Fibroblast of mammary gland (primary cell): ENCODE measurements around the gene SEMA3B.
A peak's percentile ranks its signal among the peaks of the same experiment; 100 is the strongest.

ENCODE experiments used
- DNase-seq: peaks from one replicate; pipeline ENCODE4 v3.0.0-alpha.2; 2010; ENCODE audit warnings: low read depth
- H3K4me3 ChIP-seq: 2 replicates; pipeline ENCODE4 v1.5.1; 2011; ENCODE audit warnings: low read depth, mild to moderate bottlenecking, low read length, moderate library complexity; ENCODE audit not compliant: control insufficient read depth
- CTCF ChIP-seq: conservative IDR thresholded peaks from 2 replicates; pipeline ENCODE4 v1.5.1; 2011; ENCODE audit warnings: low read depth, low read length, inconsistent platforms; ENCODE audit not compliant: control insufficient read depth, insufficient read depth

The SEMA3B gene

DNA sequence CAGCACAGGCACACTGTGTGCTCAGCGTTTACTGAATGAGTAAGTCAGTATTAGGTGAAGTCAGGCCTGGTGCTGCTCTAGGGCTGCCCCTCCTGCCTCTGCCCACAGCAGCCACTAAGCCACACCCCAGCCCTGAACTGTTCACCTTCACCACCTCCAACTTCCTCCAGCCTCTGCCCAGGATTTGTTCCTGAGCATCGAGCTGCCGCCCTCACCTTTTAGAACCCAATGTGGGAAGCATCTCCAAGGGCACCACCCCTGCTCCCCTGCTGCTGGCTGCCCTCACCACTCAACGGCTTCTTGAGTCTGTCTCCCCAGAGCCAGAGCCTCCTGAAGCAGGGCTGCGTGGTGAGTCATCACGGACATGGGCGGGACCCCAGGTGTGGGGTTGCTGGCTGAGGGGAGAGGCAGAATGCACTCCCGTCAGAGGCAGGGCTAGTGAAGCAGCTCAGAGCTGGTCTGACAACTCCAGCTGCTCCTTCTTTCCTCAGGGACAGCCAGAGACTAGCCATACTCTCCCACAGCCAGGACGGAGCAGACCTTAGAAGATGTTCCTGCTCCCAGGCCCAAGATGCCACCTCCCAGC is 47.8 kb downstream of the SEMA3B start:
- TF ChIP-seq CTCF: no peak
- peak; percentile 53 for DNase-seq
- no peak overlapping the region for H3K4me3 ChIP-seq

DNA sequence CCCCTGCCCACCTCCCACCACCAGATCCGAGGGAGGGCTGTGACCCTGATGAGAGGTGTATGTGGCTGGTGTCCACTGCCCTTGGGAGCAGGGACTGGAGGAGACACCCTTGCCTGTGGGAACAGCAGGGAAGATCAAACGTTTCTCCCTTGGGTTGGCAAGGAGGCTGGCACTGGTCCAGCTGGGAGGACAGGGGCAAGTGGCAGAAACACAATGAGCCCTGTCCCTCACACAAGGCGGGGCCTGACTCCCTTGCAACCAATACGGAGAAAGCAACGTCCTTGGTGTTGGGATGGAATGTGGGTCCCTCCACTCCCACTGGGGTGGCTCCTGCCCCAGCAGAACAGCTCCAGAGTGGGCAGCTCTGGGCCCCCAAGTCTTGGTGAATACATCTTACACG is 48.4 kb downstream of the SEMA3B start:
- no peak overlapping the region for H3K4me3 ChIP-seq
- DNase-seq: no peak
- TF ChIP-seq CTCF: no peak

DNA sequence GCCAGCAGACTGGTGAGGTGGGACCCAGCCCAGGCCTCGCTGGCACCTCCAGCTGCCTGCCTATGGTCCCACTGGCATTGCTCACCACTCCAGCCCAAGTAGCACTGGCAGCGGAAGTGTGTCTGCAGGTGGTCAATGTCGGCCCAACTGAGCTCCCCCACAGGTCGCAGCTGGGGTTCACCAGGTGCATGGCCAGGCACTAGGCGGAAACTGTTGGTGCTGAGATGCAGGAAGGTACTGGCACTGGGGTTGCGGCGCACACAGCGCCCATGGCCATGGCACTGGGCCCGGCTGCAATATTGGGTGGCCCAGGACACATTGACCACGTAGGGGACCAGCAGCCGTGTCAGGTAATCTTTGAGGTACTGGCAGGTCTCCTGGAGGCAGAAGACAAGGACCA is 49.2 kb downstream of the SEMA3B start:
- no peak overlapping the region for H3K4me3 ChIP-seq
- DNase-seq: no peak
- no peak for TF ChIP-seq CTCF

DNA sequence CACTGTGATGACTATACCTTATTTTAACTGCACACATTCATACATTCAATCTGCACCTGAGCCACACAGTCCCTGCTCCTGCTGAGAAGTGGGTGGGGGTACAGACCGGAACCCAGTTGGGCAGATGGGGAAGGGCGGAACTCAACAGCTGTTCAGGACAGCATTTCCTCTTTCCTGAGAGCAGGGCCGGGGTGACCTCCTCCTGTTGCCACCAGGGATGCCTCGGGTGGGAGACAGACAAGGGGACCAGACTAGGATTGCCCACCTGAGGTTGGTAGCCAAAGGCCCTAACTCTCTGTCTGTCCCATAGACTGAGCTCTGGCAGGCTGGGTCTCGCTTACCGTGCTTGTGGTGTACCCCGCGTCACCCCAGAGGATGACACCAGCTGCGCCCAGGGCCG is 49.7 kb downstream of the SEMA3B start:
- no peak overlapping the region for H3K4me3 ChIP-seq
- no peak for TF ChIP-seq CTCF
- no peak for DNase-seq

DNA sequence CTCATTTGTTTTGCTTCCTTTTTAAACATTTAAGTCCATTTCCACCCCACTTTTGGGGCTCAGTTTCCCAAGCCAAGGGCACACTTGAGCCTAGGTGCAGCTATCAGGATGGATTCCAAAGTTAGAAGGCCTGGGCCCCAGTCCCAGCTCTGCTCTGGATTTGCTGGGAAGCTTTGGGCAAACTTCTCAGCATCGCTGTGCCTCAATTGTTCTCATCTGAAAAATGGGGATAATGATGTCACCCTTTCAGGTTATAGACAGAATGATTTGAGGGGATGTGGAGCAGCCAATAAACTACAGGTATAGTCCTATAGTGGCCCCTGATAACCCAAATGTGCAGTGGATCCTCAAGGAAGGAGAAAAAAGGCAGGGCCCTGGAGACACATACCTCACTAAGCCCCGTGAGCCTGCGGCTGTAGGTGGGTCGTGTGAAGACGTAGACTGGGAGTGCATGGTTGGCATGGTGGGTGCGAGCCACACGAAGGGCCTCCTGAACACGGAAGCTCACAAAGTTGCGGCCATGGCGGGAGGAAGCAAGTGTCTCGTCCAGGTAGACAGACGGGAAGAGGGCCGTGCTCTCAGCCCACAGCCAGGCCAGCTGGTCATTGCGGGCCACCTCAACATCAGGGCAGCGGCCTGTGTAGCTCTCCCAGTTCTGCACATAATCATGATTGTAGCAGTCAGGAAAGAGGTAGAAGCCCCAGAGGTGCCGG is 50.4 kb downstream of the SEMA3B start:
- no peak overlapping the region for H3K4me3 ChIP-seq
- no peak for DNase-seq
- TF ChIP-seq CTCF: no peak

DNA sequence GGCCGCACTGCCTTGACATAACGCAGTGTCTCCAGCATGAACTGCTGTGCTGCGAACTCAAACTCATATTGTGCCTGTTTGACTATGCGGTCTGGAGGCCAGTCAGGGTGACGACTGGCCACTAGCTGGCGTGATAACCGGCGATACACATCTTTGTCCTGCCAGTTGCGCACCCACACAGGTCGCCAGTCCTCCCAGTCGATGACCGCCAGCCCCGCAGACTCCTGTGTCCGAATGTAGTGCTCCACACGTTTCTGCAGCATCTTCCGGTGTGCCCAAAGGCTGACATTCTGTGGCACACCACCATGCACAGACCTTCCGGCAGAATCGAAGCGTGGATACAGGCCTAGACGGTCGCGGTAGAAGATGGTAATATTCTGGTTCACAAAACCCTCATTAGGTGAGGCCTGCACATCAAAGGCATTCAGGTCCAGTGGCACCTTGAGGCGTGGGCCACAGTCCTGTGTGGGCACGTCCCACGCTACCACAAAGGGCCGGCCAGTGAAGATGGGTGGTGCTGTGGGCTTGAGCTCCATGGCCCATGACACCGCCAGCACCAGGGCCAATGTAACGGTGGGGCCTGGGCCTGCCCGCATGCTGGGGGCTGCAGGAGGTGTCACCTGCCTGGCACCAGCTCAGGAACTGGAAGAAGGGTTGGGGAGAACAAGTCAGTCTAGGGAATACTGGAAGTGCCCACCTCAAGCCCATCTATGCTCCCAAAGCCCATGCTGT is 51.1 kb downstream of the SEMA3B start:
- H3K4me3 ChIP-seq: peak overlapping the region; percentile 84
- no peak for TF ChIP-seq CTCF
- DNase-seq: no peak
